Measurements from ENCODE around the gene CNOT6L.

CNOT6L gene

GRCh38 chr4:77815636-77816035 is 3.5 kb downstream of the CNOT6L start:
- no peak for TF ChIP-seq CTCF (IDR thresholded peaks at IDR 0.05; ENCODE audit: insufficient read depth, low read length, poor library complexity, severe bottlenecking)
- H3K4me3 ChIP-seq (replicated peaks; ENCODE audit: low read depth, low read length) = no peak overlapping the region
- no peaks in the 10 kb centered on the region for H3K36me3 ChIP-seq (ENCODE audit: control insufficient read depth, insufficient read depth, low read length)
- DNase-seq (ENCODE audit: extremely low read depth, insufficient read length) = no peak
- no peaks in the 10 kb centered on the region for H3K27me3 ChIP-seq (replicated peaks; ENCODE audit: control insufficient read depth, insufficient read depth, low read length)

- DNase-seq (ENCODE audit: extremely low read depth, insufficient read length) = no peak
- no peaks in the 10 kb centered on the region for H3K27me3 ChIP-seq (replicated peaks; ENCODE audit: control insufficient read depth, insufficient read depth, low read length)
- TF ChIP-seq CTCF (IDR thresholded peaks at IDR 0.05; ENCODE audit: insufficient read depth, low read length, poor library complexity, severe bottlenecking) = no peak
- no peaks in the 10 kb centered on the region for H3K36me3 ChIP-seq (ENCODE audit: control insufficient read depth, insufficient read depth, low read length)
- no peak overlapping the region for H3K4me3 ChIP-seq (replicated peaks; ENCODE audit: low read depth, low read length)
These were observed 13.3 kb downstream of the CNOT6L start for GRCh38 chr4:77805840-77806239.

GRCh38 chr4:77804471-77804870 is 14.7 kb downstream of the CNOT6L start:
- no peaks in the 10 kb centered on the region for H3K36me3 ChIP-seq (ENCODE audit: control insufficient read depth, insufficient read depth, low read length)
- no peak for DNase-seq (ENCODE audit: extremely low read depth, insufficient read length)
- no peak overlapping the region for H3K4me3 ChIP-seq (replicated peaks; ENCODE audit: low read depth, low read length)
- H3K27me3 ChIP-seq (replicated peaks; ENCODE audit: control insufficient read depth, insufficient read depth, low read length) = no peaks in the 10 kb centered on the region
- no peak for TF ChIP-seq CTCF (IDR thresholded peaks at IDR 0.05; ENCODE audit: insufficient read depth, low read length, poor library complexity, severe bottlenecking)

GRCh38 chr4:77802402-77802801 is 16.8 kb downstream of the CNOT6L start:
- Histone ChIP-seq H3K27me3 (replicated peaks; ENCODE audit: control insufficient read depth, insufficient read depth, low read length) (no peaks in the 10 kb centered on the region), H3K36me3 (ENCODE audit: control insufficient read depth, insufficient read depth, low read length) (no peaks in the 10 kb centered on the region), H3K4me3 (replicated peaks; ENCODE audit: low read depth, low read length) (no peak overlapping the region)
- no peak for TF ChIP-seq CTCF (IDR thresholded peaks at IDR 0.05; ENCODE audit: insufficient read depth, low read length, poor library complexity, severe bottlenecking)
- DNase-seq (ENCODE audit: extremely low read depth, insufficient read length) = no peak

GRCh38 chr4:77801260-77801608 is 17.9 kb downstream of the CNOT6L start:
- no peak overlapping the region for H3K4me3 ChIP-seq (replicated peaks; ENCODE audit: low read depth, low read length)
- DNase-seq (ENCODE audit: extremely low read depth, insufficient read length) = no peak
- no peaks in the 10 kb centered on the region for H3K27me3 ChIP-seq (replicated peaks; ENCODE audit: control insufficient read depth, insufficient read depth, low read length)
- no peaks in the 10 kb centered on the region for H3K36me3 ChIP-seq (ENCODE audit: control insufficient read depth, insufficient read depth, low read length)
- no peak for TF ChIP-seq CTCF (IDR thresholded peaks at IDR 0.05; ENCODE audit: insufficient read depth, low read length, poor library complexity, severe bottlenecking)

GRCh38 chr4:77800483-77801259 is 18.5 kb downstream of the CNOT6L start:
- no peak for DNase-seq (ENCODE audit: extremely low read depth, insufficient read length)

More at GRCh38 chr4:77800483-77801259, 18.5 kb downstream of the CNOT6L start:
- Histone ChIP-seq H3K36me3 (ENCODE audit: control insufficient read depth, insufficient read depth, low read length) (no peaks in the 10 kb centered on the region), H3K27me3 (replicated peaks; ENCODE audit: control insufficient read depth, insufficient read depth, low read length) (no peaks in the 10 kb centered on the region), H3K4me3 (replicated peaks; ENCODE audit: low read depth, low read length) (no peak overlapping the region)
- no peak for TF ChIP-seq CTCF (IDR thresholded peaks at IDR 0.05; ENCODE audit: insufficient read depth, low read length, poor library complexity, severe bottlenecking)

Measured in GM06990 (cell line).